HS-5 (cell line): ENCODE data around the gene EPX.

Experiments
- DNase-seq: peaks from one replicate; pipeline ENCODE4 v3.0.0-alpha.2; 2012; ENCODE audit warnings: low read depth

Gene EPX

GRCh38 chr17:58184986-58185761 lies 7.4 kb upstream of the EPX start:
- no peak for DNase-seq

- DNase-seq, result no peak
These were observed 5.9 kb upstream of the EPX start for GRCh38 chr17:58186591-58186990.

GRCh38 chr17:58187063-58187462 lies 5.5 kb upstream of the EPX start:
- no peak for DNase-seq

- DNase-seq, result no peak
These were observed 4.9 kb upstream of the EPX start for GRCh38 chr17:58187675-58188074.

- peak; percentile 65 for DNase-seq
These were observed 2.9 kb upstream of the EPX start for GRCh38 chr17:58189436-58190146.

- DNase-seq, result no peak
These were observed 1.2 kb upstream of the EPX start for GRCh38 chr17:58191241-58191896.

- no peak for DNase-seq
These were observed 1.2 kb downstream of the EPX start for GRCh38 chr17:58193641-58194255.

GRCh38 chr17:58195518-58196123 lies 3.1 kb downstream of the EPX start:
- DNase-seq, result no peak

GRCh38 chr17:58196610-58197009 lies 4.1 kb downstream of the EPX start:
- DNase-seq, result no peak

GRCh38 chr17:58200024-58200633 lies 7.6 kb downstream of the EPX start:
- DNase-seq, result no peak

- no peak for DNase-seq
These were observed 10.3 kb downstream of the EPX start for GRCh38 chr17:58202859-58203258.

GRCh38 chr17:58204796-58205195 lies 12.3 kb downstream of the EPX start:
- no peak for DNase-seq

- DNase-seq, result no peak
These were observed 13.4 kb downstream of the EPX start for GRCh38 chr17:58205936-58206335.

- no peak for DNase-seq
These were observed 14.9 kb downstream of the EPX start for GRCh38 chr17:58207451-58207850.

GRCh38 chr17:58208344-58208743 lies 15.8 kb downstream of the EPX start:
- no peak for DNase-seq

GRCh38 chr17:58210922-58211321 lies 18.4 kb downstream of the EPX start:
- DNase-seq, result no peak

- no peak for DNase-seq
These were observed 23.2 kb downstream of the EPX start for GRCh38 chr17:58215685-58216084.

- DNase-seq, result no peak
These were observed 25.2 kb downstream of the EPX start for GRCh38 chr17:58217766-58218165.

GRCh38 chr17:58219007-58219788 lies 26.7 kb downstream of the EPX start, which contains the start of gene MKS1:
Gene MKS1 (minus strand): TSS chr17:58219255. CDS start chr17:58219230, 25 bp downstream.
- peak; percentile 61 for DNase-seq

GRCh38 chr17:58219789-58220183 lies 27.3 kb downstream of the EPX start:
- DNase-seq, result no peak

GRCh38 chr17:58224315-58224714 lies 31.8 kb downstream of the EPX start:
- peak; percentile 64 for DNase-seq
